NCI-H446 (cell line): ENCODE data around the gene CBY2.
"Not testable (repeated sequence)": the region's sequence is repeated elsewhere in the genome, so short reads cannot be mapped to it uniquely, and the experiment has no call there.

Experiments
- DNase-seq, 2 experiments: peaks; one replicate each; lab custom pipeline; 2025; lab: John Stamatoyannopoulos, UW

CBY2 gene

GRCh38 chr13:45742985-45743384, 40.9 kb downstream of the CBY2 start:
- no peak for DNase-seq

GRCh38 chr13:45744979-45745378, 42.9 kb downstream of the CBY2 start:
- no peak for DNase-seq

- no peak for DNase-seq
These were observed 45.0 kb downstream of the CBY2 start for GRCh38 chr13:45747071-45747470.

- DNase-seq: no peak
These were observed 47.0 kb downstream of the CBY2 start for GRCh38 chr13:45748941-45749759.

- no peak for DNase-seq
These were observed 48.4 kb downstream of the CBY2 start for GRCh38 chr13:45750566-45750965.

GRCh38 chr13:45751885-45752284, 49.8 kb downstream of the CBY2 start:
- DNase-seq: no peak

GRCh38 chr13:45752510-45752909, 50.4 kb downstream of the CBY2 start:
- no peak for DNase-seq

GRCh38 chr13:45756498-45756897, 54.4 kb downstream of the CBY2 start:
- not testable (repeated sequence) for DNase-seq

- DNase-seq: not testable (repeated sequence)
These were observed 55.5 kb downstream of the CBY2 start for GRCh38 chr13:45757589-45757988.

- DNase-seq: no peak
These were observed 61.3 kb downstream of the CBY2 start for GRCh38 chr13:45763419-45763818.
